HG02588 (cell line): ENCODE measurements around the gene BCL2L12.

Source experiments
- ATAC-seq: cut with Tn5 transposase; IDR thresholded peaks from one replicate; pipeline ENCODE4 v1.9.1; 2021; ENCODE audit warnings: mild to moderate bottlenecking, moderate library complexity; ENCODE audit not compliant: unreplicated experiment

BCL2L12 gene

DNA sequence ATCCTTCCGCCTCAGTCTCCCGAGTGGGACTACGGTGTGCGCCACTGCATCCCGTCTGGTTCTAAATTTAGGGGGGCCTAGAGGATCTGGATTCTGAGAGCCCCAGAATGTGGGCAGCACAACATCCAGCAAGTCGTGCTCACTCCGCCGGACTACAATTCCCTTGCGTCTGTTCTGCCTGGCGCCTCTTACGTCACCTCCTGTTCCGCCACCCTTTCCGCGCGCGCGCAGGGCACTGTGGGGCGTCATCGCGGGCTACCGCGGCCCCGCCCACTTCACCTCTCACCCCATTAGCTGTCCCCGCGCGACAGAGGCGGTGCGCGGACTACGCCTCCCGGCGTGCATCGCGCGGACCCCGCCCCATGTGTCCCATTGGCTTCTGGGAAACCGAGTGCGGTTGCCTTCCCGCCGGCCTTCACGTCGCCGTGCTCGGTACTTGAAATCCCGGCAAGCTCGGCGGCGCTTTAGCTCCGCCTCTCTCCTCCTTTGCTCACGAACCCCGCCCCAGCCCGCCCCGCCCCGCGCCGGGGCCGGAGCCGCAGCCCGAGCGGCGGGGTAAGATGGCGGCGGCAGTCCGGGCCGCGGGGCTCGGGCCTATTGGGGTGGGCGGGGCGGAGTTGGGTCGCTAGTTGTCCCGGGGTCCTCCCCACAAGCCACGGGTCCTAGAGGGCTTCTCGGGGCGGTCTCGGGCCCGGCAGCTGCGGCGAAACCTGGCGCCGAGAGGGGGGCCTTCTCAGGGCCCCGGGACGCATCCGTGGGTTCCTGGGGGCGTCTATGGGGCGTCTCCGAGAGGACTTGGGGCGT is 23.8 kb upstream of the BCL2L12 start, which contains the start of gene SCAF1:
Gene SCAF1 (plus strand): TSS at position 522 of the 804 bp plus-strand sequence. CDS start 2,818 bp downstream, outside the sequence.
- peak; percentile 57 for ATAC-seq

GRCh38 chr19:49642492-49643035 is 23.2 kb upstream of the BCL2L12 start:
- no peak for ATAC-seq

- no peak for ATAC-seq
These were observed 22.3 kb upstream of the BCL2L12 start for GRCh38 chr19:49643466-49643865.

GRCh38 chr19:49645592-49645991 is 20.1 kb upstream of the BCL2L12 start:
- ATAC-seq: no peak

GRCh38 chr19:49645995-49646394 is 19.7 kb upstream of the BCL2L12 start:
- ATAC-seq: no peak

DNA sequence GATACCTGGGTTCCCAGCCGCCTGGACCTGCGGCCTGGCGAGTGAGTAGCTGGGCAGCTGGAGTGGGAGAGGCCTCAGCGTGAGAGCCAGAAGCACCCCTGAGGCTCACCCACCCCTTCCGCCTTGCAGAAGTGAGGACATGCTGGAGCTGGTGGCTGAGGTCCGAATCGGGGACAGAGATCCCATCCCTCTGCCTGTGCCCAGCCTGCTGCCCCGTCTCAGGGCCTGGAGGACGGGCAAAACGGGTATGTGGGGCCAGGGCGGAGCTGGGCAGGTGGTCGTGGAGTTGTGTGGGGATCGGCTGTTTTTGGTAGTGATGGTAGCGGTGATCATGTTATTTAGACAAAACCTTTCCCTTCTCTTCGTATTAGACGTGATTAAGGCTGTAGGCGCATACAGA is 19.1 kb upstream of the BCL2L12 start:
- no peak for ATAC-seq

GRCh38 chr19:49651029-49651819 is 14.5 kb upstream of the BCL2L12 start:
- no peak for ATAC-seq

- no peak for ATAC-seq
These were observed 13.7 kb upstream of the BCL2L12 start for GRCh38 chr19:49651820-49652550.

DNA sequence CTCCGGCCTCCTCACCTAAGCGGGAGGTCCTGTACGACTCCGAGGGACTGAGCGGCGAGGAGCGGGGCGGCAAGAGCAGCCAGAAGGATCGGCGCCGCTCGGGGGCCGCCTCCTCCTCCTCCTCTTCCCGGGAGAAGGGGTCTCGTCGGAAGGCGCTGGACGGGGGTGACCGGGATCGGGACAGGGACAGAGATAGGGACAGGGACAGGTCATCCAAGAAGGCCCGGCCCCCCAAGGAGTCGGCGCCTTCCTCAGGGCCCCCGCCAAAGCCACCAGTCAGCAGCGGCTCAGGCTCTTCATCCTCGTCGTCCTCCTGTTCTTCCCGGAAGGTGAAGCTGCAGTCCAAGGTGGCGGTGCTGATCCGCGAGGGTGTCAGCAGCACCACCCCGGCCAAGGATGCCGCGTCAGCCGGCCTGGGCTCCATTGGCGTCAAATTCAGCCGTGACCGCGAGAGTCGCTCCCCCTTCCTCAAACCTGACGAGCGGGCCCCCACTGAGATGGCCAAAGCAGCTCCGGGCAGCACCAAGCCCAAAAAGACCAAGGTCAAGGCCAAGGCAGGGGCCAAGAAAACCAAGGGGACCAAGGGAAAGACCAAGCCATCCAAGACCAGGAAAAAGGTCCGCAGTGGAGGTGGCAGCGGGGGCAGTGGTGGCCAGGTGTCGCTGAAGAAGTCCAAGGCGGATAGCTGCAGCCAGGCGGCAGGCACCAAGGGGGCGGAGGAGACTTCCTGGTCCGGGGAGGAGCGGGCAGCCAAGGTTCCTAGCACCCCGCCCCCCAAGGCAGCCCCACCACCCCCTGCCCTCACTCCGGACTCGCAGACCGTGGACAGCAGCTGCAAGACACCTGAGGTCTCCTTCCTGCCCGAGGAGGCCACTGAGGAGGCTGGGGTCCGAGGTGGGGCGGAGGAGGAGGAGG is 12.9 kb upstream of the BCL2L12 start:
- ATAC-seq: no peak

GRCh38 chr19:49653466-49653806 is 12.3 kb upstream of the BCL2L12 start:
- no peak for ATAC-seq

- ATAC-seq: no peak
These were observed 11.2 kb upstream of the BCL2L12 start for GRCh38 chr19:49654581-49654980.

DNA sequence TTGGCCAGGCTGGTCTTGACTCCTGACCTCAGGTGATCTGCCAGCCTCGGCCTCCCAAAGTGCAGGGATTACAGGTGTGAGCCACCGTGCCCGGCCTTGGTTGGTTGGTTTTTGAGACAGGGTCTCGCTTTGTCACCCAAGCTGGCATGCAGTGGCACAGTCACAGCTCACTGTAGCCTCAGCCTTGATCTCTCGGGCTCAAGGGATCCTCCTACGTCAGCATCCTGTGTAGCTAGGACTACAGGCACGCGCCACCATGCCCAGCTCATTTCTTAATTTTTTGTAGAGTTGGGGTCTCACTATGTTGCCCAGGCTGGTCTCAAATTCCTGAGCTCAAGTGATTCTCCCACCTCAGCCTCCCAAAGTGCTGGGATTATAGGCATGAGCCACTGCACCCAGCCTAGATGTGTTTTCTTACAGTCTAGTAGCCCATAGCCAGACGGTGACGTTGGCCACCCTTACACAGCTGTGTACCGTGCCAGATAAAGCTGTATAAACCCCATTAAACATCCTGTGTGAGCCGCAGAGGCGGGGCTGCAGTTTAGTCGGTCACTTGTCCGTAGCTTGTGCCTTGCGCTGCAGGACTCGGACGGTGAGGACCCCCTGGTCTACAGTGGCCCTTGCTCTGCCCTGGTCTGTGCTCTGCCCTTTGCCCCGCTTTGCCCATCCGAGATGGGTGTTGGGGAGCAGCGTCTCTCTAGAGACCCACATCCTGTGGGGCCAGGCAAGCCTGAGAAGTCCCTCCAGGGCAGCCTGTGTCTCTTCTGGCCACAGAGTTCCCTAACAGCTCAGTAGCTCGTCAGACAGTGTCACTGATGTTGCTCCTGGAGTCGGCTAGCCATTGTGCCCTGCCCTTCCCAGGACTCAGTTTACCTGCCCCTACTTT is 9.9 kb upstream of the BCL2L12 start:
- ATAC-seq: no peak

DNA sequence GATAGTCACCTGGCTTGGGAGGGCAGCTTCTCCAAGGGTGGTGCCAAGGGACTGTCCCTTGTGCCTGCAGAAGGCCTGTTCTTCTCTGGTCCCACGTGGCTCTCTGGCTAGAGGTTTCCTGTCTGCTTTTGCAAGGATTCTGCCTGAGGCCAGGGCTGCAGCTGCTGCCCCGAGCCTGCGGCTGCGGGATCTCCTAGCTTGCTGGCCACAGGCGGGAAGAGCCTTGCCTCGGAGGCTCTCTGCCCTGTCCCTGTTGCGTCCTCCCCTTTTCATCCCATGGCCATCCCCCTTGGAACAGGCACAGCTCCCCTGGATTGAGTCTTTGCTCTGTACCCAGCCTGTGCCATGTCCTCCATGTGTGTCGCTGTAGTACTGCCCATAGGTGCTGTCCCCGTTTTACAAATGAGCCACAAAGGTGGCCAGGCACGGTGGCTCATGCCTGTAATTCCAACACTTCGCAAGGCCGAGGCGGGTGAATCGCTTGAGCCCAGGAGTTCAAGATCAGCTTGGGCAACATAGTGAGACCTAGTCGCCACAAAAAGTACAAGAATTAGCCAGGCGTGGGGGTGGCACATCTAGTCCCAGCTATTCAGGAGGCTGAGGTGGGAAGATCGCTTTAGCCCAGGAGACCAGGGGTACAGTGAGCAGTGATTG is 9.2 kb upstream of the BCL2L12 start:
- ATAC-seq: no peak

DNA sequence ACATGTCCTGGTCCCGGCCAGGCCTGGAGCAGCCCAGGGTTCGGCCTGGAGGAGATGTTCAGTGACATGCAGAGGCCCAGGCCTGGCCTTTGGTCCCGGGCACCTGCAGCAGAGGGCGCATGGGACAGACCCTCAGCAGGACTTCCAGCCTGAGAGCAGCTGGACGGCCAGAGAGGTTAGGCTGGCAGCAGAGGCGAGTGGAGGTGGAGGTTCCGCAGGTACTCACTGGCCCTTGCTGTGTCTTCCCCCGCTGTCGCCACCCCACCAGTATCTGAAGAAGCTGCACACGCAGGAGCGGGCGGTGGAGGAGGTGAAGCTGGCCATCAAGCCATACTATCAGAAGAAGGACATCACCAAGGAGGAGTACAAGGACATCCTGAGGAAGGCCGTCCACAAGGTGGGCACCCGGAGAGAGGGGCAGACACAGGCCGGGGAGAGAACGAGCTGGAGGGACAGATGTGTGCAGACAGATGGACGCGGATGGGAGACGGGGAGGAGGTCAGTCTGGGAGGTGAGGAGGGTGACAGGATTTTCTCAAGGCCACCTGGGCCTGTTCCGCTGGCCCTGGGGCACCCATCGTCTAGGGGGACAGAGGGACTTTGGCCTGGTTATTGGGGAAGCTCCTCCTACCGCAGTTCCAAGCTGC is 8.1 kb upstream of the BCL2L12 start:
- no peak for ATAC-seq

- no peak for ATAC-seq
These were observed 7.6 kb upstream of the BCL2L12 start for GRCh38 chr19:49658139-49658517.

DNA sequence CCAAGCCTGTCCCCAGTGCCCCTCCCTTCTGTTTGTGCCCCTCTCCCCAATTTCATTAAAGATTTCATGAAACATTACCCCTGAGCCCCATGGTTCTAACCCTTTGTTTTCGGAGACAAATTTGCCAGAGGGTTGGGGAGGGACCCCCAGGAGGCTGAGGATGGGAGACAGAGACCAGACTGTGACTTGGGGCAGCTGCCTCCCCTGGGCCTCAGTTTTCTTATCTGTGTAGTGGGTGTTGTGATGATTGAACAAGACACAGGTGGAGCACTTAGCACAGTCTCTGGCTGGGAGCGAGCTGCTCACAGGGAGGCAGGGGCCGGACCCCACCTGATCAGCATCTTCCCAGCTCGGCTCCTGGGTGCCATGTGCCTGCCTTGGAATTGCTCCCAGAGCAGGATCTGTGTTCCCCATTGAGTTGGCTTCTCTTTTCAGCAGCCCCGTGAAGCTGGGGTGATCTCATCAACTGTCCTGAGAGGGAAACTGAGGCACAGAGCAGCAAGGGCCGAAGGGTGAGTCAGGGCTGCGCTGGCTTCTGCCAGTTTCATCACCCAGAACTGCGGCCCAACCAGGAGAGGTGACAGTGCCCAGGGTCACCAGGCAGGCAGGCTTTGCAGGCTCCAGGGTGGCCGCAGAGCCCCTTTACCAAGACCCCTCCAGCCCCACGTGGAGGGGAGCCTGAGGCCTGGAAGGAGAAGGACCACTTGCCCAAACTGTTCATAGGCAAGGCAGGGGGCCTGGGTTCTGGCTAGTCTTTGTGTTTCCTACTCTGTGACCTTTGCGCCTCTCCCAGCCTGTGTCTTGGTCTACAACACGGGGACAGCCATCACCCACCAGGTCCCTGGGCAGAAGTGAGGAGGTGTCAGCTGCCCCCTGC is 6.9 kb upstream of the BCL2L12 start:
- no peak for ATAC-seq

- no peak for ATAC-seq
These were observed 5.3 kb upstream of the BCL2L12 start for GRCh38 chr19:49660338-49660961.
